ENCODE measurements around the gene CDKL2.

- TF ChIP-seq CTCF (conservative IDR thresholded peaks at IDR 0.05 in 1 of 2, IDR thresholded peaks at IDR 0.05 in 1 of 2; ENCODE audit: low read depth in 1 of 2, low read length in 2 of 2) = no peak
- TF ChIP-seq EZH2 (IDR thresholded peaks at IDR 0.05; ENCODE audit: low read length, missing control alignments) = no peak
Observed at GRCh38 chr4:75639124-75639695, 8.9 kb upstream of the CDKL2 start.
